LNCaP clone FGC (cell line): ENCODE measurements around the gene ZNF280B.

Experiments used
- DNase-seq: peaks from one replicate; pipeline ENCODE4 v3.0.0-alpha.2; 2011; ENCODE audit warnings: low read depth
- H3K4me3 ChIP-seq: 2 replicates; pipeline ENCODE4 v1.5.1; 2011; ENCODE audit warnings: mild to moderate bottlenecking, low read depth, low read length, control low read depth
- CTCF ChIP-seq: IDR thresholded peaks from 2 replicates; pipeline ENCODE4 v1.5.1; 2012; ENCODE audit warnings: mild to moderate bottlenecking; ENCODE audit not compliant: control insufficient read depth, insufficient read depth; ENCODE audit errors: extremely low read depth

ZNF280B gene

GRCh38 chr22:22547692-22548300 lies 39.3 kb upstream of the ZNF280B start:
- TF ChIP-seq CTCF, result no peak
- no peak for DNase-seq

GRCh38 chr22:22547226-22547625 lies 38.7 kb upstream of the ZNF280B start:
- TF ChIP-seq CTCF, result no peak
- no peak for DNase-seq
- H3K4me3 ChIP-seq, result no peak overlapping the region

More at GRCh38 chr22:22547692-22548300, 39.3 kb upstream of the ZNF280B start:
- H3K4me3 ChIP-seq, result no peak overlapping the region

- TF ChIP-seq CTCF, result no peak
- no peak overlapping the region for H3K4me3 ChIP-seq
- no peak for DNase-seq
Observed at GRCh38 chr22:22546490-22546889, 37.9 kb upstream of the ZNF280B start.

GRCh38 chr22:22545084-22545483 lies 36.5 kb upstream of the ZNF280B start:
- no peak for DNase-seq
- TF ChIP-seq CTCF, result no peak
- no peak overlapping the region for H3K4me3 ChIP-seq

- TF ChIP-seq CTCF, result no peak
- H3K4me3 ChIP-seq, result no peak overlapping the region
- DNase-seq, result no peak
Observed at GRCh38 chr22:22538226-22538989, 29.9 kb upstream of the ZNF280B start.

- no peak overlapping the region for H3K4me3 ChIP-seq
- no peak for TF ChIP-seq CTCF
- DNase-seq, result no peak
Observed at GRCh38 chr22:22536916-22537315, 28.4 kb upstream of the ZNF280B start.
